ENCODE results near the gene RASGRF1. TPM values are rescaled to one million over a fixed set of nuclear protein-coding genes. Genes with fewer than 3 reads are reported as not detected.

The RASGRF1 gene
- total and polyA plus RNA-seq, 8 donors: 0.10 to 3.8 (median 1.2) TPM; not detected in 4

DNA sequence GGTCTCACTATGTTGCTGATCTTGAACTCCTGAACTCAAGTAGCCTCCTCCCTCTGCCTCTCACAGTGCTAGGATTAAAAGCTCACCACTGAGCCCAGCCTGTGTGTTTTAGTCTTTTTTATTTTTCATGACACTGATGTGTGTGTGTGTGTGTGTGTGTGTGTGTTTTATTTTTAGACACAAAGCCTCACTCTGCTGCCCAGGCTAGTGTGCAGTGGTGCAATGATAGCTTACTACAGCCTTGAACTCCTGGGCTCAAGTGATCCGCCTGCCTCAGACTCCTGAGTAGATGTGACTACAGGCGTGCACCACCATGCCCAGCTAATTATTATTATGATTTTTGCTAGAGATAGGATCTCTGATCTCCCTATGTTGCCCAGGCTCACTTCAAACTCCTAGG lies 122.5 kb downstream of the RASGRF1 start:
- DNase-seq: no peak
- intact Hi-C loops (cut with DNase I; ENCODE audit: low total_unique reads): no loop called here

DNA sequence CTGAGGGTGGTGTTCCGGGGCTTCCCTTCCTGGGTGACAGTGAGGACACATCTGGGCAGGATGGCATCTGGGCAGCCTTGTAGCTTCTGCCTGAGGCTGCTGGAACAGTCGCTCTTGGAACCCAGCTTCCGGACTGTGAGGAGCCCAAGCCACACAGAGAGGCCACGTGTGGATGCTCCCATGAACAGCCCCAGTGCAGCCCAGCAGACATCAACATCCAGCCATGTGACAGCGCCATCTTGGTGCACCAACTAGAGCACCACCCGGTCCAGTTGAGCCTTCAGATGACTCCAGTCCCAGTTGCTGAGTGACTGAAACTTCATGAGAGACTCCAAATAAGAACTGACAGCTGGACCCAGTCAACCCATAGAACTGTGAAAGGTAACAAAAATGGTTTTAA lies 130.3 kb downstream of the RASGRF1 start:
- H3K4me3 ChIP-seq: no peak overlapping the region
- H3K36me3 ChIP-seq: no peaks in the 10 kb centered on the region
- H3K4me1 ChIP-seq: no peaks in the 10 kb centered on the region
- 92 to 96% (median 94%) methylated on average over 2 to 6 of the region's 6 CpGs for WGBS, 5 donors
- TF ChIP-seq EP300 (IDR thresholded peaks at IDR 0.05): no peak
- TF ChIP-seq, protein P1, sequence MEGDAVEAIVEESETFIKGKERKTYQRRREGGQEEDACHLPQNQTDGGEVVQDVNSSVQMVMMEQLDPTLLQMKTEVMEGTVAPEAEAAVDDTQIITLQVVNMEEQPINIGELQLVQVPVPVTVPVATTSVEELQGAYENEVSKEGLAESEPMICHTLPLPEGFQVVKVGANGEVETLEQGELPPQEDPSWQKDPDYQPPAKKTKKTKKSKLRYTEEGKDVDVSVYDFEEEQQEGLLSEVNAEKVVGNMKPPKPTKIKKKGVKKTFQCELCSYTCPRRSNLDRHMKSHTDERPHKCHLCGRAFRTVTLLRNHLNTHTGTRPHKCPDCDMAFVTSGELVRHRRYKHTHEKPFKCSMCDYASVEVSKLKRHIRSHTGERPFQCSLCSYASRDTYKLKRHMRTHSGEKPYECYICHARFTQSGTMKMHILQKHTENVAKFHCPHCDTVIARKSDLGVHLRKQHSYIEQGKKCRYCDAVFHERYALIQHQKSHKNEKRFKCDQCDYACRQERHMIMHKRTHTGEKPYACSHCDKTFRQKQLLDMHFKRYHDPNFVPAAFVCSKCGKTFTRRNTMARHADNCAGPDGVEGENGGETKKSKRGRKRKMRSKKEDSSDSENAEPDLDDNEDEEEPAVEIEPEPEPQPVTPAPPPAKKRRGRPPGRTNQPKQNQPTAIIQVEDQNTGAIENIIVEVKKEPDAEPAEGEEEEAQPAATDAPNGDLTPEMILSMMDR (IDR thresholded peaks at IDR 0.05): no peak
- TF ChIP-seq POLR2AphosphoS5 (IDR thresholded peaks at IDR 0.05): no peak
- no peak for TF ChIP-seq POLR2A (IDR thresholded peaks at IDR 0.05)
- no peaks in the 10 kb centered on the region for H3K9me3 ChIP-seq
- intact Hi-C loops (cut with DNase I; ENCODE audit: low total_unique reads): no loop called here
- H3K27me3 ChIP-seq: no peaks in the 10 kb centered on the region
- DNase-seq: no peak
- no peak overlapping the region for H3K27ac ChIP-seq

More for the DNA sequence above, 122.5 kb downstream of the RASGRF1 start:
- TF ChIP-seq POLR2A (IDR thresholded peaks at IDR 0.05) (no peak), EP300 (IDR thresholded peaks at IDR 0.05) (no peak), POLR2AphosphoS5 (IDR thresholded peaks at IDR 0.05) (no peak)
- TF ChIP-seq, protein P1 (IDR thresholded peaks at IDR 0.05): no peak
- 55 to 72% (median 61%) methylated on average over 2 of the region's 2 CpGs for WGBS, 5 donors
- Histone ChIP-seq H3K36me3 (no peaks in the 10 kb centered on the region), H3K27ac (peak overlapping the region in 2 of 5 donors; percentile 33 to 52), H3K27me3 (no peaks in the 10 kb centered on the region), H3K9me3 (no peaks in the 10 kb centered on the region), H3K4me1 (peaks cover 0 to 39% (median 12%) of the 10 kb centered on the region in 4 donors), H3K4me3 (no peak overlapping the region)

DNA sequence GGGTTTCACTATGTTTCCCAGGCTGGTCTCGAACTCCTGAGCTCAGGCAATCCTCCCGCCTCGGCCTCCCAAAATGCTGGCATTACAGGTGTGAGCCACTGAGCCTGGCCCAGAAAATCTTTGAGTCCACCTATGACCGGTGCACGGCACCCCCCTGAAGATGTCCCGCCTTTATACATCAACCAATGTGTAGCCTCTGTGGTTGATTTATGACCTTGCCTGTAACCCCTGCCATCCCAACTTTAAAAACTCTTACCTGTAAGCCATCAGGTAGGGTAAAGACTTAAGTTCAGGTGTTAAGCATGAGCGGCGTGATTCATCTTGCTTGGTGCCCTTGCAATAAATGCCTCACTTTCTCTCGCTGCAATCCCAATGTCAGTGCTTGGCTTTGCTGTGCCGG lies 131.2 kb downstream of the RASGRF1 start:
- TF ChIP-seq POLR2A (IDR thresholded peaks at IDR 0.05): no peak
- TF ChIP-seq, protein P1 (IDR thresholded peaks at IDR 0.05): no peak
- TF ChIP-seq POLR2AphosphoS5 (IDR thresholded peaks at IDR 0.05): no peak
- no peak for TF ChIP-seq EP300 (IDR thresholded peaks at IDR 0.05)

DNA sequence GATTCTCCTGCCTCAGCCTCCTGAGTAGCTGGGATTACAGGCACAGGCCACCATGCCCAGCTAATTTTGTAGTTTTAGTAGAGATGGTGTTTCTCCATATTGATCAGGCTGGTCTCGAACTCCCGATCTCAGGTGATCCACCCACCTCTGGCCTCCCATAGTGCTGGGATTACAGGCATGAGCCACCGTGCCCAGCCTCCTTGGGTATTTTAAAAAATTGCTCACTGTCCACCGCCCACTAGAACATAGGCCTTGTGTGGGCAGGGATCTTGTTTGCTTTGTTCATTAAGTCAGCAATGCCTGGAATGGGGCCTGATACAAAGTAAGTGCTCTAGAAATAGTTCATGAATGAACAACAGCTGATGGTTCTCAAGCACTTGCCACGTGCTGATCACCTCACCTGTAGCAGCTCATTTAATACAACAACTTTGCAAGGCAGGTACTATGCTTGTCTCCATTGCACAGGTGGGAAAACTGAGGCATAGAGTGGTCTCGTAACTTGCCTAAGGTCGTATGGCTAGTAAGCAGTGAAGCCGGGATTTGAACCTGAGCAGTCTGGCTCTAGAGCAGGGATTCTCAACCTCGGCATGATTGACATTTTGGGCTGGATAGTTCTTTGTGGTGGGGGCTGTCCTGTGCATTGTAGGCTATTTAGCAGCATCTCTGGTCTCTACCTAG lies 133.0 kb downstream of the RASGRF1 start:
- 84 to 93% (median 85%) methylated on average over 9 of the region's 9 CpGs for WGBS, 5 donors
- TF ChIP-seq EP300 (IDR thresholded peaks at IDR 0.05) (no peak), POLR2AphosphoS5 (IDR thresholded peaks at IDR 0.05) (no peak), POLR2A (IDR thresholded peaks at IDR 0.05) (no peak)
- TF ChIP-seq, protein P1 (IDR thresholded peaks at IDR 0.05): no peak
- no peaks in the 10 kb centered on the region for H3K9me3 ChIP-seq
- DNase-seq: no peak
- intact Hi-C loops (cut with DNase I; ENCODE audit: low total_unique reads): no loop called here
- H3K27ac ChIP-seq: no peak overlapping the region
- no peaks in the 10 kb centered on the region for H3K27me3 ChIP-seq
- H3K4me1 ChIP-seq: peaks cover 0 to 4% (median 2%) of the 10 kb centered on the region in 4 donors
- no peak overlapping the region for H3K4me3 ChIP-seq
- H3K36me3 ChIP-seq: no peaks in the 10 kb centered on the region

More for the DNA sequence above, 131.2 kb downstream of the RASGRF1 start:
- no peaks in the 10 kb centered on the region for H3K36me3 ChIP-seq
- H3K4me3 ChIP-seq: no peak overlapping the region
- H3K27me3 ChIP-seq: no peaks in the 10 kb centered on the region
- H3K9me3 ChIP-seq: no peaks in the 10 kb centered on the region
- DNase-seq: no peak
- intact Hi-C loops (cut with DNase I; ENCODE audit: low total_unique reads): no loop called here
- H3K4me1 ChIP-seq: no peaks in the 10 kb centered on the region
- no peak overlapping the region for H3K27ac ChIP-seq
- WGBS, 5 donors: 96 to 99% (median 98%) methylated on average over 10 of the region's 10 CpGs
